Lower lobe of right lung (tissue), 2 donors: ENCODE data around the gene HSPA13. TPM values are rescaled to one million over a fixed set of nuclear protein-coding genes. Genes with fewer than 3 reads are reported as not detected.
"Not testable (repeated sequence)": the region's sequence is repeated elsewhere in the genome, so short reads cannot be mapped to it uniquely, and the experiment has no call there.

Source experiments
- ATAC-seq, 2 donors: fragments of 200-7000 bp; cut with Tn5 transposase; one replicate each; pipeline ENCODE4 v1.9.1; 2020 to 2022; ENCODE audit warnings: mild to moderate bottlenecking in 2 of 2, moderate library complexity in 2 of 2
- DNase-seq: peaks from one replicate; pipeline ENCODE4 v3.0.0-alpha.2; 2020
- H3K27ac ChIP-seq: fragments of 200-600 bp; one replicate; pipeline ENCODE4 v1.8.0; 2022
- H3K27me3 ChIP-seq: fragments of 200-600 bp; one replicate; pipeline ENCODE4 v1.8.0; 2022; ENCODE audit warnings: low read depth
- H3K36me3 ChIP-seq: fragments of 200-600 bp; one replicate; pipeline ENCODE4 v1.8.0; 2022; ENCODE audit warnings: mild to moderate bottlenecking
- H3K4me1 ChIP-seq: fragments of 200-600 bp; one replicate; pipeline ENCODE4 v1.8.0; 2022
- H3K4me3 ChIP-seq: fragments of 200-600 bp; one replicate; pipeline ENCODE4 v1.8.0; 2022; ENCODE audit warnings: mild to moderate bottlenecking
- H3K9me3 ChIP-seq: fragments of 200-600 bp; one replicate; pipeline ENCODE4 v1.8.0; 2022
- intact Hi-C: fragments of 100-400 bp; cut with DNase I; formaldehyde crosslinking; loops from one replicate; pipeline ENCODE4 v1.11.0; 2022
- total RNA-seq: library from RNA; stranded (reverse); fragmentation: NEBNext Ultra II Directional; extraction: Animal tissue kit (Norgen Biotek cat#: 25700); gene quantifications from one replicate; pipeline ENCODE4 v1.2.1, GENCODE V29; 2021
- TF ChIP-seq, protein P1 (sequence below): fragments of 200-600 bp; IDR thresholded peaks from one replicate; pipeline ENCODE4 v1.8.0; 2022; ENCODE audit warnings: antibody characterized with exemption, mild to moderate bottlenecking
- donor health status: DM: no; HTN: yes; CAD: no; lungs with severe emphysema.

The HSPA13 gene
- total RNA-seq, 1 donor from 2014 or later = 19.0 TPM

GRCh38 chr21:14354515-14354914 lies 28.4 kb downstream of the HSPA13 start:
- ATAC-seq (no peak), DNase-seq (no peak)
- no peaks in the 10 kb centered on the region for H3K4me1 ChIP-seq
- no peak overlapping the region for H3K27ac ChIP-seq
- H3K36me3 ChIP-seq = no peaks in the 10 kb centered on the region
- H3K4me3 ChIP-seq = no peak overlapping the region
- intact Hi-C loops = no loop called here
- no peaks in the 10 kb centered on the region for H3K27me3 ChIP-seq
- no peaks in the 10 kb centered on the region for H3K9me3 ChIP-seq
- TF ChIP-seq, protein P1, sequence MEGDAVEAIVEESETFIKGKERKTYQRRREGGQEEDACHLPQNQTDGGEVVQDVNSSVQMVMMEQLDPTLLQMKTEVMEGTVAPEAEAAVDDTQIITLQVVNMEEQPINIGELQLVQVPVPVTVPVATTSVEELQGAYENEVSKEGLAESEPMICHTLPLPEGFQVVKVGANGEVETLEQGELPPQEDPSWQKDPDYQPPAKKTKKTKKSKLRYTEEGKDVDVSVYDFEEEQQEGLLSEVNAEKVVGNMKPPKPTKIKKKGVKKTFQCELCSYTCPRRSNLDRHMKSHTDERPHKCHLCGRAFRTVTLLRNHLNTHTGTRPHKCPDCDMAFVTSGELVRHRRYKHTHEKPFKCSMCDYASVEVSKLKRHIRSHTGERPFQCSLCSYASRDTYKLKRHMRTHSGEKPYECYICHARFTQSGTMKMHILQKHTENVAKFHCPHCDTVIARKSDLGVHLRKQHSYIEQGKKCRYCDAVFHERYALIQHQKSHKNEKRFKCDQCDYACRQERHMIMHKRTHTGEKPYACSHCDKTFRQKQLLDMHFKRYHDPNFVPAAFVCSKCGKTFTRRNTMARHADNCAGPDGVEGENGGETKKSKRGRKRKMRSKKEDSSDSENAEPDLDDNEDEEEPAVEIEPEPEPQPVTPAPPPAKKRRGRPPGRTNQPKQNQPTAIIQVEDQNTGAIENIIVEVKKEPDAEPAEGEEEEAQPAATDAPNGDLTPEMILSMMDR = no peak

GRCh38 chr21:14353726-14354125 lies 29.2 kb downstream of the HSPA13 start:
- intact Hi-C loops = no loop called here
- no peaks in the 10 kb centered on the region for H3K9me3 ChIP-seq
- ATAC-seq (no peak), DNase-seq (no peak)
- H3K4me3 ChIP-seq = no peak overlapping the region
- no peaks in the 10 kb centered on the region for H3K36me3 ChIP-seq
- no peak overlapping the region for H3K27ac ChIP-seq
- TF ChIP-seq, protein P1 = no peak
- no peaks in the 10 kb centered on the region for H3K4me1 ChIP-seq
- no peaks in the 10 kb centered on the region for H3K27me3 ChIP-seq

- ATAC-seq = no peak
These were observed 29.7 kb downstream of the HSPA13 start for GRCh38 chr21:14353231-14353630.

GRCh38 chr21:14327346-14327745 lies 55.6 kb downstream of the HSPA13 start:
- H3K27me3 ChIP-seq, H3K4me3 ChIP-seq, DNase-seq, ATAC-seq, H3K4me1 ChIP-seq, H3K36me3 ChIP-seq, intact Hi-C loops, H3K27ac ChIP-seq, H3K9me3 ChIP-seq: not testable (repeated sequence)

More at GRCh38 chr21:14353231-14353630, 29.7 kb downstream of the HSPA13 start:
- H3K27ac ChIP-seq = no peak overlapping the region
- intact Hi-C loops = no loop called here
- H3K9me3 ChIP-seq = no peaks in the 10 kb centered on the region
- no peaks in the 10 kb centered on the region for H3K36me3 ChIP-seq
- H3K4me3 ChIP-seq = no peak overlapping the region
- no peaks in the 10 kb centered on the region for H3K27me3 ChIP-seq
- TF ChIP-seq, protein P1 = no peak
- H3K4me1 ChIP-seq = no peaks in the 10 kb centered on the region
- no peak for DNase-seq

DNA sequence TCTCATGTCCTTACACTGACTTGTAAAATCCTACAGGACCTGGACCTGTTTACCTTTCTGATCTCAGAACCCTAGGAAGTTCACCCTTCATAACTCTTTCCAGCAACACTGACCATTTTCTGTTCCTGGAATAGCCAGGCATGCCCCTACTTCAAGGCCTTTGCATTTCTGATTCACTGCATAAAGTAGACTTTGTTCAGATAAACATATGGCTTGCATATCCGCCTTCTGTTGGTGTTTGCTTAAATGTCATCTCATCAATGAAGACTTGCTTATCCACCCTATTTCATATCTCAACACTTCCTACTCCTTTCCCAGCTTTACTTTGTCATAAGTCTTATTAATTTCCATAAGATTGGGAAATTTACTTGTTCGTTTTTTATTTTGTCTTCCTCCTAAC lies 57.4 kb downstream of the HSPA13 start:
- no peak for ATAC-seq

More for the DNA sequence above, 57.4 kb downstream of the HSPA13 start:
- no peaks in the 10 kb centered on the region for H3K36me3 ChIP-seq
- H3K9me3 ChIP-seq = no peaks in the 10 kb centered on the region
- H3K4me3 ChIP-seq = no peak overlapping the region
- no peak for DNase-seq
- TF ChIP-seq, protein P1 = no peak
- H3K4me1 ChIP-seq = no peaks in the 10 kb centered on the region
- no peak overlapping the region for H3K27ac ChIP-seq
- intact Hi-C loops = no loop called here
- H3K27me3 ChIP-seq = no peaks in the 10 kb centered on the region

Other genes starting within 250 kb of the HSPA13 start
- not detected for gene LIPI, start 172.2 kb downstream of the HSPA13 start, total RNA-seq
- 2.6 TPM for gene RBM11, start 167.0 kb downstream of the HSPA13 start, total RNA-seq
- 21.5 TPM for gene SAMSN1, start 163.2 kb upstream of the HSPA13 start, total RNA-seq